ENCODE data around the gene SND1.

Gene SND1

DNA sequence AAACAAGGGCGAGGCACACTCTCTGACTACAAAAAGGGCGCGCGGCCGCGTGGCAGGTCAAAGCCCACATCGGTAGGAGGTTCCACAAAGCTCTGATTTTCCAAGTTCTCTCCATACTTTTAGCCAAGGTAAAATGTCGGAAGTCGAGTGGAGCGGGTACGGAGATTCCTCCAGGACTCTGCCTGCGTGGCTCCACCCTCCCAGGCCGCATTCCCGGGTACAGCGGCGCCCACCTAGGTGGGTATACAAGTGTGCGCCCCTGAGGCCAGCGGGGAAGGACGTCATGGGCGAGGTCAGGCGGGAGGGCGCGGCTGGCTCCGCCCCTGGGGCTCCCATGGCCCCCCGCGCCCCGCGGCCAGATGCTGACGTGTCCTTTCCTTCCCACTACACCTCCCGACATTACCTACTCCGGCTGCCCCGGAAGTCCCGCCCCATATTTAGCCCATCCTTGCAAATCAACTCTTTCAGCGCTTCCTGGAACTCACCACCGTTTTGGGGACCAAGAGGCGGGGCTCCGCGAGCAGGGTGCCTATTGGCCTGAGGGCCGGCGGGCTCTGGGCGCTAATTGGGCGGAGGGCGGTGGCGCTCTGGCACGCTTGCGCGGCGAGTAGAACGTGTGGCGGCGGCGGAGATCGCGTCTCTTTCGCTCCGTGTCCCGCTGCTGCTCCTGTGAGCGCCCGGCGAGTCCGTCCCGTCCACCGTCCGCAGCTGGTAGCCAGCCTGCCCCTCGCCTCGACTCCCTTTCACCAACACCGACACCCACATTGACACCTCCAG is at the start of gene SND1:
SND1 (plus strand) TSS at position 639 of the 777 bp plus-strand sequence. CDS start 180 bp downstream, outside the sequence.
- DNase-seq = peak; percentile 100

DNA sequence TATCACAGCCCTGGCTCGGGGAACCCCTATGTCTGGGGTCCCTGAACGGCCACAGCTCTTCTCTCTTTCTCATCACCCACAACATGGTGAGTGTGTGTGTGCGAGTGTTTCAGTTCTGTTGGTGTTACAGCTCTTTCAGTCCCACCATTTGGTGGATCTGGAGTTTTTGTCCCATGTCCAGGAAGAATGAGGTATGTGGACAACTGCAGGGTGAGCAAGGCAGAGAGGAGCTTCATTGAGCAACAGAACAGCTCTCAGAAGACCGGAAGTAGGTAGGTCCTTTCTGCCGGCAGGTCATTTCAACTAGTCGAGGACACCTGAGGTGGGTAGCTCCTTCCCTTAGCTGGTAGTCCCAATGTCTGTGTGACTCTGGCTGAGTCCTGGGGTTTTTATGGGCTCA is 43.5 kb upstream of the SND1 start:
- DNase-seq = no peak

DNA sequence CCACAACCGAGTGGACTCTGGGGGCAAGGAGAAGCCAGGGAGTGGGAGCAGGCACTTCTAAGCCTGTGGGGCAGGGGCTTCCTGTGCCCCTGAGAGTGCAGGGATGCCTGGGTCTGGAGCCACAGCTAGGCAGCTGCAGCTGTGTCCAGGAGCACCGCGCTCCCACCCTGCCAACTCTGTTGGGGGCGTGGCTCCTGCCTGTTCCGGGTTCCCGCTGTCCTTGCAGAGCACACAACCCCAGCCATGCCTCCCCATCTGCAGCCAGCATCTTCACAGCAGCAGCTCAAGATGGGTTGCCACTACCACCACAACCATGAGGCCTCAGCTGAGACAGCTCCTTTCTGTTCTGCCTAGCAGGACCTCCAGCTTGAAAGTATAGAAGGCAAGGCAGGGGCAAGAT is 42.7 kb upstream of the SND1 start:
- DNase-seq = no peak

DNA sequence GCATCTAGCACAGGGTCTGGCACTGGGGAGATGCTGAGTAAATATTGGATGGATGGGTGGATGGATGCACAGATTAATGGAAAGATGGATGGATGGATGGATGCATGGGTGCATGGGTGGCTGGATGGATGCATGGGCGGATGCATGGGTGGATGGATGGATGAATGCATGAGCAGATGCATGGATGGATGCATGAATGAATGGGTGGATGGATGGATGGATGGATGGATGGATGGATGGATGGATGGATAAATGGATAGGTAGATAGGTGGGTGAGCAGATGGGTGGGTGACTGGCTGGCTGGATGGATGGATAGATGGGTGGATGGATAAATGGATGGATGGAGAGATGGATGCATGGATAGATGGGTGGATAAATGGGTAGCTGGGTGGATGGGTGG is 39.7 kb upstream of the SND1 start:
- DNase-seq = no peak

DNA sequence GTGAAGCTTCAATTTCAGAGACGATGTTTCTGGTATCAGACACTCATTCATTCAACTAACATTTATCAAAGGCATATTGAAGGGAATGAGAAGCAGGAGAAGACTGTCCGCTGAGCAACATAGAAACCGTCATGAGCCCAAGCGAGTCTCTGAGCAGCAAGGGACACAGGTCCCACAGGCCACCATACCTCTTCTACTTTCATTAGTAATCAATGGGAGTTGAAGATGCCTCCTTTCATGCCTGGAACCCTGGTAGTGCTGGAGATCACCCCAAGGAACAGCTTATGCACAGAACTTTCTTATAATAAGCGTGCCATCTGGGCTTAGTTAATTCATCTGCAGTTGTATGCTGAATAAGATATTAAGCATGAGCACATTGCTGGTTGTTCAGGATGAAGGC is 35.3 kb upstream of the SND1 start:
- no peak for DNase-seq

DNA sequence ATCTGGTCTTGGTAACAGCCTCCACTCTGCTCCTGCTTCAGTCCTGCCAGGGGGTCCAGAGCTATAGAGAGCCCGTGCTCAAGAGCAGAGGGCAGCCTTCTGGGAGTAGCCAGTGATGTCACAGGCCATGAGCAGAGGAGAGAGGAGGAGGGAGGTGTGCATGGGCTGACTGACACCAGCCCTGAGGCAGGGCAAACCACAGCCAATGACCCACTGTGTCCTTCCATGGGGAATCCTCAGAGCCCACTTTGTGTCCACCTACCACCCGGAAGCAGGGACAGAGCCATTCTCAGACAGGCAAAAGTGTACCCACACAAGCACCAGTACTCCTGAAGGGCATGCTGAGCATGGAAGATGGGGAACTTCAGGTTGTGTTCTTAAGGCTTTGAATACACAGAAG is 34.0 kb upstream of the SND1 start, which contains the start of gene PAX4:
PAX4 (minus strand) TSS at position 101 of the 400 bp plus-strand sequence. CDS start 2,214 bp downstream, outside the sequence.
- DNase-seq = no peak

DNA sequence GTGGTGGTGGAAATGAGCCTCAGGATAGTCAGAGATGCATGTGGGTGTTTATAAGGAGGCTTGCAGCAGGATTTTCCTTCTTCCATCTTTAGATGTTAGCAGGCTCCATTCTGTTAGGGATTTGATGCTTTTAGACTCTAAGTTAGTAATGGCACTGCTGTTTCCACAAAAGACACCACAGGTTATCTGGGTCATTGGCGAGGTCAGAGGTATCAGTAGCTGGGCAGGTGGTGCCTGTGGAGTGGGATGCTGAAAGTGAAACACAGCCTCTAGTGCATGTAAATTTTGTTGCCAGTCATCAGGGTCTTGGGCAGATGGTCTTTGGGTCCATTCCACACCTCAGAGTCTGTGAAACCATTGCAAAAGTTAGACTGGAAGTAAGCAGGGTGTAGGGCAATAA is 33.2 kb upstream of the SND1 start:
- DNase-seq = no peak

DNA sequence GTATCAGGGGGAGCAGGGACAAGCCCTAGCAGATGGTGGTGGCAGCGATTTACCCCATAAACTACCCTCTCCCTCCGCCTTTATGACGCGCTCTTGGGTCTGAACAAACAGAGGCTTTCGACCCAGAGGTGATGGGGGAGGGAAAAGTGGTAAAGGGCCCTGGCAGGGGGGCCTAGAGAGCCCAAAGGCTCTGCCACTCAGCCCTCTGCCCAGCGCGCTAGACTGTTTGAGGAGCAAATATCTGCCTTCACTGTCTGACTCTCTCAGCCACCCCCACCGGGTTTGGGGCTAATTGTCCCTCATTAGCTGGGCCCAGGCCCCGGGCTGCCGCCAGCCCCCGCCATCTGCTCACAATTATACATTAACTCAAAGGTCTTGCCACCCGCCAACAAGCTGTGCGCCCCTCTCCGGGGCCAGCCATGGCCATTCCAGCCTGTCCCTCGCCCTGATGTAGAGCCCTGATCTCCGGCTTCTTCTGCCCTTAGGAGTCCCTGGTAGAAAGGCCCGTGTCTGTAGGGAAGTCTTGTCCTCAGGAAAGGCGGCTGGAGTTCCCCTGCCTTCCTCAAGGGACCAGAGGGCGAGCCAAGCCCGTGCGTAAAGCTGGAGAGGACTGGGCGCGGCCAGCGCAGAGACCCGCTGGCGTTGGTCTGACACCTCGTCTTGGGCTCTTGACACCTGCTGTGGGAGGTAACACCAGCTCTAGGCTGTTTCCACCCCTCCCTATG is 32.2 kb upstream of the SND1 start:
- no peak for DNase-seq

DNA sequence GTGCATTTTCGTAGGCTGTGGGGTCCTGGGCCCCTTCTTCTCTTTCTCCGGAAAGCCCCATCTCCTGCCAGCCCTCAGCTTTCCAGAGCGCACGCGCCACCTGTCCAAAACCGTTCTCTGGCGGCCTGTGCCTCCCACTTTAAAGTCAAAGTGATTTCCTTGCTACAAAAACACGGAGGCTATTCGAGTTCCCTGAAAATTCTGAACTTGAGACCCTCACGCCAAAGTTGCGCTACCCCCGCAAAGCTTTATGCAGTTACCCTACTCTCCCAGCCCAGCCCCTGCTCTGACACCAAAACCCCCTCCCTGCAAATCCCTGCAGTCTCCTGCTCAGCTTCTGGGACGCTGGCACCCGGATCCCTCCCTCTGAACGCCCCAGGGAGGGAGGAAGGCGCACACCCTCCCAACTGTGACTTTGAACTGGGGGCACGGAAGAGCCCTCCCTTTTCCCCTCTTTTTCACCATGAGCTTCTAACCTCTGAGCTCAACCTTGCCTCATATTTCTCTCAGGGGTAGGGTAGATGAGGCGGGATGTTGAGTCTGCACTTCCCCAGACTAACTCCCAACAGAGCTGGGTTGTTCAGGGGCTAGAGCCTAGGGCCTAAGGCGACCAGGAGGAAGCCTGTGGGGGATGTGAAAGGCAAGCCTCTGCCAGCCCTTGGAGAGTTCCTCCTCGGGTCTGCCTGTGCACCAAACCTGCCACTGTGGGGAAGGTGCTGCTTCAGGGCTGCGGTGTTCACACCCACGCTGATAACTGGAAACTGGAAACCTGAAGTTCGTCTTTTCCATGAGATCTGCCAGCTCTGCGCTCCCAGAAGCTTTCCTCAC is 31.4 kb upstream of the SND1 start:
- no peak for DNase-seq

DNA sequence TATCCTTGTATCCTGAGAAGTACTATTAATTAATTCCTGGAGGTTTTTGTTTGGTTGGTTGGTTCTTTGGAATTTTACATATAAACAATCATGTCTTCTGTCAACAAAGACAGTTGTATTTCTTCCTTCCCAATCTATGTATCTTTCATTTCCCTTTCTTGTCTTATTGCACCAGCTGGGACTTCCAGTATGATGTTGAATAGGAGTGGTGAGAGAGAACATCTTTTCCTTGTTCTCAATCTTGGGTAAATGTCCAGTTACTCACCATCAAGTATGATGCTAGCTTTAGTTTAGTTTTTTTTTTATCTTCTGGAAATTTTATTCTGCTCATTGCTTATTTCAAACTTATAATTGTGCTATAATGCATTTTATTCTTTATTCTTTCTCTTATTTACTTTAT is 26.7 kb upstream of the SND1 start:
- no peak for DNase-seq

DNA sequence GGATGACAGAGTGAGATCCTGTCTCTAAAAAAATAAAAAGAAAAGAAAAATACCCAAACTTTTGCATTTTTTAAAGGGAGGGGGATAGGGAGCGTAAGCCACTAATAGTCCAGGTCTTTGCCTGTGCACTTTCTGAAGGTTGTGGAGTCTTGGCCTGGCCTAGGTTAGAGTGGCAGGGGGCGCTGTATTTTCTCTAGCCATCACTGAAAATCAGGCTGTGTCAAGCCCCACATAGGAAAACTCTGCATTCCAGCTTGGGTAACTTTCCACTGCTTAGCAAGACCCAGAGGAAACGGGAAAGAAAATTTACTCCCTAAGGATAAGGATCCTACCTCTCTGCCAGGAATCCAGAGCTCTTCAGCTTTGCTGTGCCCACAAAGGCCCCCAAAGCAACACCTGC is 23.5 kb upstream of the SND1 start:
- no peak for DNase-seq

DNA sequence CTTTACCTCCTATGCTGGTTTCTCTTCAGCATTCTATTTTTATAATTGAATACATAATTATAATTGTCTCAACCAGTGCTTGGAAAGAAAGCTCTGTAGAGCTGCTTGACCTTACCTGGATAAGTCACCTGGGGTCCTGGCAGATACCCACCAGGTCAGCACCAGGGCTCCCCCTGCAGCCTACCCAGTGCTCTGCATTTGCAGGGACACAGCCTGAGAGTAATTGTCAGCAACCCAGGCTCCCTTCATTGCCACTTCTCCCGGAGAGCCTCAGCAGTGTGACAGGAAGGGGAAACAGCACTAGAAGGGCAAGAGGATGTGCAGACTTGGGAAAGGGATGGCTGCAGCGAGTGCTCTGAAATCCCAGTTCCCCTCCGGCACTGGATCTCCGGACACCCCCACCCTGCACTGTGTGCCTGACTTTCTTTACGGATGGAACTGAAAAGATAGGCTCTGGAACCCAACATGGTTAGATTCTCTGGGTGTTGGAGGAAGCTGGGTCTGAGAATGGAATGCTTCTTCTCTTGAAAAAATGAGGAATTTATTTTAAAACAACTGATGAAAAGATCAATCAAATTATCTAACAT is 22.6 kb upstream of the SND1 start:
- DNase-seq = peak; percentile 16

DNA sequence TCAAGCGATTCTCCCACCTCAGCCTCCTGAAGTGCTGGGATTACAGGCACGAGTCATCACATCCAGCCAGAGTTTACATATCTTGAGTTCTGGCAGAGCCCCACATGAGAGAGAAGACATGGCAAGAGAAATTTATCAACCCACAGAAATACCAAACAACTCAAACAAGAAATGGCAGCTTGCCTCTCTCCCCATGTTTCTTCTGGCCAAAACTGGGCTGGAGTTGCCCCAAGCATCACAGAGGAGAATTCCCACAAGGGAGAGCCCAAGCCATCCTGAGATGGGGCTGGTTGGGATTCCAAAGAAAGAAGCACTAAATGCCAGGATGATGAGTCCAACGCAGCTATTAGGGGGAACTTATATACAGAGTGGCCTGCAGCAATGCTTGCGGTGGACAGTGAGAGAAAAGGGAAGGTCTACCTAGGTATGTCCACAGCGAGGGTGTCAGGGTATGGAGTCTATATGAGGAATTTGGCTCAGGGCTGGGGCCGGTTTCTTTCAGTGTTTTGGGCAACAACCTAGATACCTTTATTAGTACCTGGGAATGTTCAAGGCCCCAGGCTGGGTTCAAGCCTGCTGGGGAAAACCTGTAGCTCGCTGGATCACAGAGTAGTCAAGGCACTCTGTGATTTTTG is 19.6 kb upstream of the SND1 start:
- DNase-seq = no peak

DNA sequence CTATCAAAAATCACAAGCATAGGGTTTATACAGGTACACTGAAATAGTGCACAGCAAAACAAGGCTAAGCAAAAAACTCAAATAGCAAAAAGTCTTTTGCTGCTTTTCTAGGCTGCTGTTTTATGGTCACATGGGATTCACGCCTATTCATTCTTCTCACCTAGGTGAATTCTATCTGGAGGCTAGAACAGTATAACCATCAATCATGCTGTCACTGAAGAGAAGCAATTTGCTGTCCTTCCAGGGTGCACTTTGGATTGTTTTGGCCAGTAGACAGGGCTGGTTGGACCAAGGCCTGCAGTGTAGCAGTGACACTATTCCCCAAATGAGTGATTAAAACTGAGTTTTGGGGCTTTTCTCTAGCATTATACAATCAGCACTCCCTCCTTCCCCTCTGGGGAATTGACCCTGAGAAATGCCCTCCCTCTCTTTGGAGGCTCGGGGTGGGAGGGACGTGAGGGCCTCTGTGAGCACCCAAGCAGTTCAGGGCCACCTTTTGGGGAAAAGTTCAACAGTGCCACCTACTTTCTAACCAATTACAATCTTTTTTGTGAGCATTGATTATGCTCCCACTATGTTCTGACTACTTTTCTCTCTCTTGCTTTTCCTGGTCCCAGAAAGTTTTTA is 16.2 kb upstream of the SND1 start:
- DNase-seq = no peak

DNA sequence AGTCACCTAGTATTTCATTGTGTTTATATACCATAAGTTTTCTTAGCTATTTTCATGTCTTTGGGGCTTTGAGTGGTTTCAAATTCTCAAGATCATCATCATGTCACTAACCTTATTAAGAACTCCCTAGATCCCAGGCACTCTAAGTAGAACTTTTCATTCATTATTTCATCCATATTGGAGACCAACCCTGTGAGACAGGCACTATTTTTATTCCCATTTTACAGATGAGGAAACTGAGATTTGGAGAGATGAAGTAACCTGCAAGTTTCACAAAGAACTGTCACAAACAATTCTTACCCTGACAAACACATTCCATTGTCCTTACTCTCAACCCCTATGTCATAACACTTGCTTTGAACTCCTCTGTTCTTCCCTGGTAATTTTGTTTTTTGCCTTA is 13.8 kb upstream of the SND1 start:
- DNase-seq = no peak

DNA sequence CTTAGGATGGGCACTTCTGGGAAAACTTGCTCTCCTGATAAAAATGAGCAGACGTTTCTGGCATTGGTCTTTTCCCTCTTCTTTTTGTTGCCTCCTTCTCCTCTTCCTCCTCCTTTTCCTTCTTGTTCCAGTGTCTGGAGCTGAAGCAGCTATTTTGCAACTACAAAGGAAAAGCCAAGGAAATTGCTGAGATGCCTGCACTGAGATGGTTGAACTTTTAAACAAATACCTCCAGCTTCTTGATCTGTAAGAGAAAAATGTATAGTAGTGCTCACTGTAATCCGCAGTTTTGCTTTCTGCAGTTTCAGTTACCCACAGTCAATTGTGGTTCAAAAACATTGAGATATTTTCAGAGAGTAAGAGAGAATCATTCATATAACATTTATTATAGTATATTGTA is 7.5 kb upstream of the SND1 start:
- no peak for DNase-seq

DNA sequence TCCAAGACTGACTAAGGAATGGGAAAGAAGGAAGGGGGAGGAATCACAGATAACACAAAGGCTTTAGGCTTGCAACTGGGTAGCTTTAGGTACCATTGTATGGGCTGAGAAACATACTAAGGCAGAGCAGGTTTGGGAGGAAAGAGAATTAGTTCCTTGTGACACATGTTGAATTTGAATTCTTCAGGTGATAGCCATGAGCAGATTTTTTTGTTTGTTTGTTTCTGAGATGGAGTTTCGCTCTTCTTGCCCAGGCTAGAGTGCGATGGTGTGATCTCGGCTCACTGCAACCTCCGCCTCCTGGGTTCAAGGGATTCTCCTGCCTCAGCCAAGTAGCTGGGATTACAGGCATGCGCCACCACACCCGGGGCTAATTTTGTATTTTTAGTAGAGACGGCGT is 4.4 kb upstream of the SND1 start:
- DNase-seq = no peak

DNA sequence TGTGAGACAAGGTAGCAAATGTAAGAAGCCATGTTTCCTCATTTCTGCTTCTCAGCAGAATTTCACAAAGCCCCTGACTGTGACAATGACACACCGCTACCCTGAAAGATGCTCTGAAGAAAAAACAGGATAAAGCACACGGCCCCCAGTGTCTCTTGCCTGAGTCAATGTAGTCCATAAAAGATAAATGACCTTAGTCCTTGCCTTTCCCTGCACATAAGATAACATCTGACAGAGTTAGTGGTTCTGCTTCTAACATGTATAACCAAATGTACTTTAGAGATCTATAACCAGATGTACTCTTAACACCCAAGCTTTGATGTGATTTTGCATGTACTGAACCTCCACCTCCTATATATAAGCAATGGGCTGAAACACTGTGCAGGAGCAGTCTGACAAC is 3.0 kb upstream of the SND1 start:
- no peak for DNase-seq

DNA sequence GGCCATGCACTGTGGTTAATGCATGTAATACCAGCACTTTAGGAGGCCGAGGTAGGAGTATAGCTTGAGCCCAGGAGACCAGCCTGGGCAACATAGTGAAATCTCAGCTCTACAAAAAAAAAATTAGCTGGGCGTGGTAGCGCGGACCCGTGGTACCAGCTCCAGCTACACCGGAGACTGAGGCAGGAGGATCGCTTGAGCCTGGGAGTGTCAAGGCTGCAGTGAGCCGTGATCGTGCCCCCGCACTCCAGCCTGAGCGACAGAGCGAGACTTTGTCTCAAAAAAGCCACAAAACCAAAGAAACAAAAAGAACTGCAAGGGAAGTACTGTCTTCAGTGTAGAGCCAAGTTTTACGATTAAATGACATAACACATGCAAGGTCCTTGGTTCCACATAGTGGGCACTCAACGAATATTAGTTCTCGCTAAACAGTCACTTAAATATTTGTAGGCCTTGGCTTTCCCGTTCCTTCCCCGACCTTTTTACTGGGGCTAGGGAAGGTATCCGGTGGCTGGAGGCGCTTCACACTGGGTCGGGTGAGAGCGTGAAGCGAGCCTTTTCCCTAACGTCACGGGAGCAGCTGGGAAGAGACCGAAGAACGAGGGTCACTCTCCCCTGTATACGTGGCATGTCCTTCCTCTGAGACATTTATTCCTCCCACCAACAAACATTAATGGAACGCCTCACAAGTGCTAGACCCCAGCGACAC is 993 bp upstream of the SND1 start:
- DNase-seq = no peak

DNA sequence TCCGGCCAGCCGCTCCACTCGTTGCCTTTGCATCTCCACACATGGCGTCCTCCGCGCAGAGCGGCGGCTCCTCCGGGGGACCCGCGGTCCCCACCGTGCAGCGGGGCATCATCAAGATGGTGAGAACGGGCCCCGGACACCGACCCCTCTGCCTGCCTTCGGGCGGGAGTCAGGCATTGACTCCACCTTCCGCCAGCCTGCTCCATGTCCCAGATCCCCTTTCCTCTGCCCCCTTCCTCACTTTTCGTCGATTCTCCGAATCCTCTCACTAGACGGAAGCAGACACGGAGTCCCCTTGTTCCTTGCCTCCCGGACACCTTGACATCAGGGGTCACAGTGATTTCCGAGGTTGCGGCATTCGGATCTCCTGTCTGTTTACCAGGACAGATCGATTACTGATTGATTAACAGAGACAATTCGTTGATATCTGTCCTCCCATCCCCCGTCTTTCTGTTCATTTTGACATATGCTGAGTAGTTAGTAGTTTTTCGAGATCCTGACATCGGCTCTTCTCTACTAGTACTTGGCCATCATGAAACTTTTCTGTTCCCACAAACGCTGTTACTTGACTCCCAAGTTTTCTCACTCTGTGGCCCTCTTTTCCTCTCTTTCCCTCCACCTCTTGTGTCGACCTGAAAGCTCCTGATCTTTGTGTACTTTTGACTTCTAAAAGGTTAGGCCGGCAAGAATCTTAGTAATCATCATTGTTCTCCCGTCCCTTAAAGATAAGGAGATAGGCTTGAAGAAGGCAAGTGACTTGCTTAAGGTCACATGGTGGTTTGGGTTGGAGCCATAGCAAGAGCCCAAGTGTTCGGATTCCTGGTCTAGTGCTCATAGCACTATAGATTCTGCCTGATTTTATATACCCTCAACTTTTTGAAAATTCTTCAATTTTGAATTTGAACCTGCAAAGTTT is 597 bp downstream of the SND1 start:
- DNase-seq = no peak
